Measurements from ENCODE around the gene NTSR1.

NTSR1 gene

GRCh38 chr20:62695448-62696414, 12.9 kb upstream of the NTSR1 start:
- no peak for DNase-seq

- no peak for DNase-seq
Observed at GRCh38 chr20:62696434-62696957, 12.1 kb upstream of the NTSR1 start.

- no peak for DNase-seq
Observed at GRCh38 chr20:62696989-62697388, 11.6 kb upstream of the NTSR1 start.

GRCh38 chr20:62697468-62697912, 11.1 kb upstream of the NTSR1 start:
- peak; percentile 30 for DNase-seq

- no peak for DNase-seq
Observed at GRCh38 chr20:62698231-62698630, 10.4 kb upstream of the NTSR1 start.

- DNase-seq, result no peak
Observed at GRCh38 chr20:62699296-62699695, 9.3 kb upstream of the NTSR1 start.

GRCh38 chr20:62699741-62700140, 8.9 kb upstream of the NTSR1 start:
- DNase-seq, result no peak

- DNase-seq, result peak; percentile 62
Observed at GRCh38 chr20:62700261-62700930, 8.2 kb upstream of the NTSR1 start.

GRCh38 chr20:62701161-62702012, 7.2 kb upstream of the NTSR1 start:
- no peak for DNase-seq

- DNase-seq, result no peak
Observed at GRCh38 chr20:62702013-62702300, 6.7 kb upstream of the NTSR1 start.

GRCh38 chr20:62702895-62703852, 5.5 kb upstream of the NTSR1 start:
- peak; percentile 70 for DNase-seq

- DNase-seq, result no peak
Observed at GRCh38 chr20:62703853-62704228, 4.8 kb upstream of the NTSR1 start.

- peak; percentile 88 for DNase-seq
Observed at GRCh38 chr20:62704341-62704948, 4.2 kb upstream of the NTSR1 start.

GRCh38 chr20:62705627-62706026, 3.0 kb upstream of the NTSR1 start:
- DNase-seq, result no peak

GRCh38 chr20:62706344-62706743, 2.3 kb upstream of the NTSR1 start:
- DNase-seq, result no peak

GRCh38 chr20:62706857-62707256, 1.8 kb upstream of the NTSR1 start:
- DNase-seq, result no peak

GRCh38 chr20:62707276-62707920, 1.2 kb upstream of the NTSR1 start:
- DNase-seq, result no peak

GRCh38 chr20:62707921-62708521, 615 bp upstream of the NTSR1 start:
- peak; percentile 78 for DNase-seq

GRCh38 chr20:62709537-62709905, 885 bp downstream of the NTSR1 start:
- no peak for DNase-seq

GRCh38 chr20:62710221-62710885, 1.7 kb downstream of the NTSR1 start:
- DNase-seq, result no peak
